Stimulated activated effector memory CD8-positive, alpha-beta T cell treated with anti-CD3 and anti-CD28 coated beads, Interleukin-12 subunit alpha, Interleukin-12 subunit beta, amount 100 ng/mL, for 72 hours (primary cell): ENCODE data around the gene MTSS2.

Source experiments
- ATAC-seq: fragments of 150-1000 bp; cut with Tn5 transposase; 2 replicates; pipeline ENCODE4 v1.10.0; 2021
- DNase-seq, 2 donors: peaks; one replicate each; pipeline ENCODE4 v3.0.0; 2021 to 2022; ENCODE audit warnings: low spot score in 2 of 2
- H3K27ac Mint-ChIP-seq: one replicate; pipeline ENCODE4 v1.8.0; 2022; ENCODE audit warnings: mild to moderate bottlenecking, mixed read lengths
- H3K36me3 Mint-ChIP-seq: one replicate; pipeline ENCODE4 v1.8.0; 2022; ENCODE audit warnings: mild to moderate bottlenecking, mixed read lengths
- H3K4me1 Mint-ChIP-seq: one replicate; pipeline ENCODE4 v1.8.0; 2022; ENCODE audit warnings: mixed read lengths
- H3K4me3 Mint-ChIP-seq: one replicate; pipeline ENCODE4 v1.8.0; 2022; ENCODE audit warnings: mild to moderate bottlenecking, mixed read lengths
- H3K9me3 Mint-ChIP-seq: one replicate; pipeline ENCODE4 v1.8.0; 2022; ENCODE audit warnings: mixed read lengths

The MTSS2 gene

GRCh38 chr16:70720425-70721201 is 34.8 kb upstream of the MTSS2 start:
- Mint-ChIP-seq H3K4me3 (no peak overlapping the region), H3K9me3 (no peaks in the 10 kb centered on the region), H3K4me1 (peaks cover 7% of the 10 kb centered on the region), H3K36me3 (peaks cover 26% of the 10 kb centered on the region), H3K27ac (peak overlapping the region; percentile 75)
- DNase-seq (no peak), ATAC-seq (no peak)

DNA sequence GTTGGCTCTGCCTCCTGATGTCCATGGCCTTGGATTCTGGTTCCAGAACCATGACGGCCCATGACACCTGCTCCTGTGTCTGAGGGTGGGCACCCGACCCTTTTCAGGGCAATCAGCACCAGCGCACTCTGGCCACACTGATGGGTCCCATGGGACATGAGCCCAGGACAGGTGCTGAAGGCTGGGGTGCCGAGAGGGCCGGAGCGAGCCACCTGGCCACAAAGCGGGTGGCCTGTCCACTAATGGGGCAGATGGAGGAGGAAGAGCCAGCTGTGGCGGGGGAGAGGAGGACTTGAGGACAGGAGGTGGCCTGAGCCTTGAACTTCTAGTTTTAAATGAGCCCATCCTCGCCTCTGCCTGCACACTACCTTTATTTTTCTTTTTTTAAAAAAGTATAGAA is 31.2 kb upstream of the MTSS2 start:
- peaks cover 7% of the 10 kb centered on the region for H3K4me1 Mint-ChIP-seq
- ATAC-seq (no peak), DNase-seq (no peak)
- no peaks in the 10 kb centered on the region for H3K9me3 Mint-ChIP-seq
- H3K27ac Mint-ChIP-seq = no peak overlapping the region
- peaks cover 10% of the 10 kb centered on the region for H3K36me3 Mint-ChIP-seq
- H3K4me3 Mint-ChIP-seq = no peak overlapping the region

- Mint-ChIP-seq H3K27ac (no peak overlapping the region), H3K36me3 (peaks cover 8% of the 10 kb centered on the region), H3K4me3 (no peak overlapping the region), H3K9me3 (no peaks in the 10 kb centered on the region), H3K4me1 (peaks cover 6% of the 10 kb centered on the region)
- DNase-seq = no peak
- no peak for ATAC-seq
Observed at GRCh38 chr16:70715860-70716357, 30.1 kb upstream of the MTSS2 start.

- Mint-ChIP-seq H3K4me3 (no peak overlapping the region), H3K27ac (peak overlapping the region; percentile 32), H3K9me3 (no peaks in the 10 kb centered on the region), H3K36me3 (peaks cover 1% of the 10 kb centered on the region), H3K4me1 (peaks cover 5% of the 10 kb centered on the region)
- DNase-seq (no peak), ATAC-seq (no peak)
Observed at GRCh38 chr16:70715055-70715858, 29.4 kb upstream of the MTSS2 start.

- H3K36me3 Mint-ChIP-seq = no peaks in the 10 kb centered on the region
- no peaks in the 10 kb centered on the region for H3K9me3 Mint-ChIP-seq
- peaks cover 5% of the 10 kb centered on the region for H3K4me1 Mint-ChIP-seq
- ATAC-seq (no peak), DNase-seq (no peak)
- H3K27ac Mint-ChIP-seq = peak overlapping the region; percentile 50
- H3K4me3 Mint-ChIP-seq = no peak overlapping the region
Observed at GRCh38 chr16:70714581-70715054, 28.8 kb upstream of the MTSS2 start.

- Mint-ChIP-seq H3K36me3 (no peaks in the 10 kb centered on the region), H3K9me3 (no peaks in the 10 kb centered on the region), H3K4me1 (peaks cover 5% of the 10 kb centered on the region), H3K4me3 (no peak overlapping the region), H3K27ac (peak overlapping the region; percentile 50)
- no peak for DNase-seq
- ATAC-seq = no peak
Observed at GRCh38 chr16:70713824-70714223, 28.0 kb upstream of the MTSS2 start.

GRCh38 chr16:70713342-70713741 is 27.5 kb upstream of the MTSS2 start:
- no peak overlapping the region for H3K4me3 Mint-ChIP-seq
- peaks cover 5% of the 10 kb centered on the region for H3K4me1 Mint-ChIP-seq
- DNase-seq = no peak
- H3K27ac Mint-ChIP-seq = peak overlapping the region; percentile 50
- no peak for ATAC-seq
- H3K9me3 Mint-ChIP-seq = no peaks in the 10 kb centered on the region
- H3K36me3 Mint-ChIP-seq = no peaks in the 10 kb centered on the region

DNA sequence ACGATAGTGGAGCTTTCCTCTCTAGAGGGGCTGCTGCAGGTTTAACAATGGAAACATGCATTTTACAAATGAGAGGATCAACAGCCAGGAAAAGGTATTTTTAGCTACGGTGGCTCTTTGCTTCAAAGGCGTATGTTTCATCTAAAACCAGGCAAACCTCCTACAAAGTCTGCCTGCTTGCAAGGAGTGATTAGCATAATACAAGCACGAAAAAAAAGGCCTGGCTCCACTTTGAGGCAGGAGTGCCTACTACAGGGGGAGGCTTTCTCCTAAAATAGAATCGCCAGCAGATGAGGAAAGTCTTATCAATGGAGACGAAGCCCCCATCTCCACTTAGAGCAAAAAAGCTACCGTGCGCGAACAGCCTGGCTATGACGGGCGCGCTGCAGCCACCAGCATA is 27.1 kb upstream of the MTSS2 start:
- H3K4me1 Mint-ChIP-seq = peaks cover 5% of the 10 kb centered on the region
- H3K36me3 Mint-ChIP-seq = peaks cover 1% of the 10 kb centered on the region
- ATAC-seq (no peak), DNase-seq (no peak)
- no peak overlapping the region for H3K27ac Mint-ChIP-seq
- H3K9me3 Mint-ChIP-seq = no peaks in the 10 kb centered on the region
- H3K4me3 Mint-ChIP-seq = no peak overlapping the region

- no peaks in the 10 kb centered on the region for H3K9me3 Mint-ChIP-seq
- peaks cover 7% of the 10 kb centered on the region for H3K36me3 Mint-ChIP-seq
- DNase-seq (no peak), ATAC-seq (no peak)
- no peak overlapping the region for H3K4me3 Mint-ChIP-seq
- H3K27ac Mint-ChIP-seq = no peak overlapping the region
- peaks cover 5% of the 10 kb centered on the region for H3K4me1 Mint-ChIP-seq
Observed at GRCh38 chr16:70712359-70712758, 26.5 kb upstream of the MTSS2 start.

- no peak for DNase-seq
- ATAC-seq = no peak
- peaks cover 5% of the 10 kb centered on the region for H3K4me1 Mint-ChIP-seq
Observed at GRCh38 chr16:70711211-70712031, 25.6 kb upstream of the MTSS2 start.

GRCh38 chr16:70710422-70711210 is 24.8 kb upstream of the MTSS2 start:
- H3K27ac Mint-ChIP-seq = no peak overlapping the region
- peaks cover 5% of the 10 kb centered on the region for H3K4me1 Mint-ChIP-seq
- ATAC-seq = no peak
- DNase-seq = no peak
- no peak overlapping the region for H3K4me3 Mint-ChIP-seq
- peaks cover 7% of the 10 kb centered on the region for H3K36me3 Mint-ChIP-seq
- H3K9me3 Mint-ChIP-seq = no peaks in the 10 kb centered on the region

More at GRCh38 chr16:70711211-70712031, 25.6 kb upstream of the MTSS2 start:
- Mint-ChIP-seq H3K36me3 (peaks cover 7% of the 10 kb centered on the region), H3K27ac (peak overlapping the region; percentile 78), H3K4me3 (no peak overlapping the region), H3K9me3 (no peaks in the 10 kb centered on the region)

DNA sequence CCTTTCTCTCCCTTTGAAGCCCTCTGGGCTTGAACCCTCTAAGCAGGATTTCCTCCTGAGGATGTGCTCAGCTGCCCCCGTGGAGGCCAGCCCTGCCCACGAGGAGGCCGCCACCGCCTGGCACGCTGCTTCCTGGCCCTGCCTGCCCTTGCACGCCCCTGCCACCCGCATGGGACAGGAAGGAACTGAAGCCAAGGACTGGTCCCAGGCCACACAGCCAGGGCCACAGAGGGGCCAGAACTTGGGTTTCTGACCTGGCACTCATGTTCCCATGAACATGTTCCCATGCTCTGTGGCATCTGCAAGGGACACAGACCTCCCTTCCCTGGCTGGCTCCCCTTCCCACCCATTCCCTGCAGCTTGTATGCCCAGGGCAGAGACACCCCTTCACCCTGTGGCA is 24.1 kb upstream of the MTSS2 start:
- no peak overlapping the region for H3K27ac Mint-ChIP-seq
- peaks cover 7% of the 10 kb centered on the region for H3K36me3 Mint-ChIP-seq
- no peak overlapping the region for H3K4me3 Mint-ChIP-seq
- H3K4me1 Mint-ChIP-seq = peaks cover 5% of the 10 kb centered on the region
- DNase-seq (no peak), ATAC-seq (no peak)
- no peaks in the 10 kb centered on the region for H3K9me3 Mint-ChIP-seq

- peaks cover 5% of the 10 kb centered on the region for H3K4me1 Mint-ChIP-seq
- peak overlapping the region; percentile 37 for H3K27ac Mint-ChIP-seq
- ATAC-seq (no peak), DNase-seq (no peak)
- H3K4me3 Mint-ChIP-seq = no peak overlapping the region
- H3K9me3 Mint-ChIP-seq = no peaks in the 10 kb centered on the region
- peaks cover 7% of the 10 kb centered on the region for H3K36me3 Mint-ChIP-seq
Observed at GRCh38 chr16:70709457-70709856, 23.6 kb upstream of the MTSS2 start.

DNA sequence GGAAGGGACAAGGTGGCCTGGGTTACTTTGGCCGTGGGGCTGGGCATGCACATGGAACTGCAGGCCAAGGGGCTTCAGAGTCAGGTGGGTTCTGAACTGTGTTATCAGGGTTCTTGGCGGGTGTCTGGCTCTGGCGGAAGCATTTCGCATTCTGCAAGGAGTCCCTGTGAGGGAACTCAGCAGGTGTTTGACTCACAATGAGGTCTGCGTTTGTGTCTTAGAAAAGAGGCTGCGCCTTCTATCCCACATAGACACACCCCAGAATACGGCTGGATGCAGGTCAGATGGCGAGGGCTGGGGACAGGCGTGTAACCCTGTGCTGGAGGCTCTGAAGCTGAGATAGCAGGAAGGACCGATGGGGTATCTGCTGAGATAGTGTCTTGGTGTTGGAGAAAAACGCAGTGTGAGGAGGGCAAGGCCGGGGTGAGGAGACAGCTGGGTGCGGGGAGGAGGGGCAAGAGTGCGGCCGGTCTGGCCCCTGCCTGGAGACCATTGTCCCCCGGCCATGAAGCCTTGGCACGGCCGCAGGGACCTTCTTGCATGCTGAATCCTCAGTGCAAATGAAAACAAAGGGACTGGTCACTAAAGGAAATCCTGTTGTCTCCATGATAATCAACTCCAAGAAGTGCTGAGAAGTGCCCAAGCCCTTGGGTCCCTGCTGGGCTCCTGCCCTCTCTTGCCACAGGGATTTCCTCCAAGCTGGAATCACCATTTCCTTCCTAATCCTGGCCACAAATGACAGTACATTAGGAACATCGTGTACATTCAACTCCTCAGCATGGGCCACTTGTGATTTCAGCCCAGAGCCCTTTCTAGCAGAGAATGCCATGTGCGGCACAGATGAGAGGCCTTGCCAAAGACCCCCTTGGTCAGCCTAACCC is 22.8 kb upstream of the MTSS2 start:
- Mint-ChIP-seq H3K4me3 (no peak overlapping the region), H3K4me1 (peaks cover 5% of the 10 kb centered on the region), H3K36me3 (peaks cover 7% of the 10 kb centered on the region), H3K9me3 (no peaks in the 10 kb centered on the region), H3K27ac (peak overlapping the region; percentile 40)
- DNase-seq (no peak), ATAC-seq (no peak)
